OCI-LY1 (cell line): ENCODE measurements around the gene UNC13D.
A peak's percentile ranks its signal among the peaks of the same experiment; 100 is the strongest.

Experiments used
- H2AFZ ChIP-seq: fragments of 200-600 bp; sonication (generic), shearing (Covaris generic); 2 replicates; pipeline ENCODE4 v1.6.0; 2014; ENCODE audit warnings: antibody characterized with exemption, mild to moderate bottlenecking, low read length
- H3F3A ChIP-seq: fragments of 200-600 bp; sonication (generic), shearing (Covaris generic); 2 replicates; pipeline ENCODE4 v1.6.0; 2014; ENCODE audit warnings: mild to moderate bottlenecking, antibody characterized with exemption, low read length, moderate library complexity; ENCODE audit not compliant: insufficient read depth
- H3K27ac ChIP-seq: fragments of 200-600 bp; sonication (generic); 2 replicates; pipeline ENCODE4 v1.5.1; 2014; ENCODE audit warnings: low read length, mixed run types, mild to moderate bottlenecking, low read depth; ENCODE audit not compliant: poor library complexity, severe bottlenecking
- H3K27me3 ChIP-seq: fragments of 200-600 bp; sonication (generic); 2 replicates; pipeline ENCODE4 v1.6.0; 2014; ENCODE audit warnings: antibody characterized with exemption, mild to moderate bottlenecking, low read length, moderate library complexity; ENCODE audit not compliant: insufficient read depth
- H3K36me3 ChIP-seq: fragments of 200-600 bp; sonication (generic); 2 replicates; pipeline ENCODE4 v1.6.1; 2014; ENCODE audit warnings: mild to moderate bottlenecking, antibody characterized with exemption, low read length, moderate library complexity, mixed read lengths; ENCODE audit not compliant: insufficient read depth
- H3K4me1 ChIP-seq: fragments of 200-600 bp; sonication (generic); 2 replicates; pipeline ENCODE4 v1.5.1; 2014; ENCODE audit warnings: mild to moderate bottlenecking, low read length, moderate library complexity; ENCODE audit not compliant: insufficient read depth, severe bottlenecking
- H3K4me2 ChIP-seq: fragments of 200-600 bp; sonication (generic), shearing (Covaris generic); 2 replicates; pipeline ENCODE4 v1.6.1; 2014; ENCODE audit warnings: low read length
- H3K4me3 ChIP-seq: fragments of 200-600 bp; sonication (generic); 2 replicates; pipeline ENCODE4 v1.5.1; 2014; ENCODE audit warnings: low read length, low read depth, mild to moderate bottlenecking, mixed read lengths; ENCODE audit not compliant: poor library complexity, severe bottlenecking
- H3K79me2 ChIP-seq: fragments of 200-600 bp; shearing (Covaris generic); 2 replicates; pipeline ENCODE4 v1.6.1; 2016; ENCODE audit warnings: mixed run types, low read length, mixed read lengths; ENCODE audit not compliant: insufficient read depth
- H3K9ac ChIP-seq: fragments of 200-600 bp; sonication (generic), shearing (Covaris generic); 2 replicates; pipeline ENCODE4 v1.6.1; 2014; ENCODE audit warnings: mild to moderate bottlenecking, low read length, mixed read lengths
- H3K9me2 ChIP-seq: fragments of 200-600 bp; sonication (generic), shearing (Covaris generic); 2 replicates; pipeline ENCODE4 v1.6.1; 2014; ENCODE audit warnings: low read depth, mild to moderate bottlenecking, low read length, mixed read lengths
- H3K9me3 ChIP-seq: fragments of 200-600 bp; shearing (Covaris generic); 2 replicates; pipeline ENCODE4 v1.6.1; 2014; ENCODE audit warnings: low read length, mixed read lengths
- H4K20me1 ChIP-seq: fragments of 200-600 bp; sonication (generic), shearing (Covaris generic); 2 replicates; pipeline ENCODE4 v1.6.0; 2016; ENCODE audit warnings: mild to moderate bottlenecking, low read length; ENCODE audit not compliant: insufficient read depth
- CTCF ChIP-seq: fragments of 200-600 bp; sonication (generic), shearing (Covaris generic); IDR thresholded peaks from 2 replicates; pipeline ENCODE4 v1.5.1; 2017; ENCODE audit warnings: mild to moderate bottlenecking, antibody characterized with exemption, low read length, moderate library complexity, mixed read lengths
- EZH2 ChIP-seq: fragments of 200-600 bp; sonication (generic), shearing (Covaris generic); IDR thresholded peaks from 2 replicates; pipeline ENCODE4 v1.8.0; 2017; ENCODE audit warnings: borderline replicate concordance, mixed run types, mild to moderate bottlenecking, antibody characterized with exemption, low read length, moderate library complexity, mixed read lengths

Gene UNC13D

GRCh38 chr17:75791254-75791653, 53.0 kb downstream of the UNC13D start:
- H3K4me3 ChIP-seq, result no peak overlapping the region
- TF ChIP-seq EZH2 (no peak), CTCF (no peak)

GRCh38 chr17:75785016-75785890, 59.0 kb downstream of the UNC13D start:
- Histone ChIP-seq H3K4me1 (peaks cover 54% of the 10 kb centered on the region), H3K36me3 (0 out of 2 replicates have a peak, but pooled peaks cover 3% of the 10 kb centered on the region), H3K9me3 (no peaks in the 10 kb centered on the region), H4K20me1 (no peaks in the 10 kb centered on the region), H3K9ac (peak overlapping the region; percentile 98), H3K27ac (peak overlapping the region; percentile 98), H3K4me3 (peak overlapping the region; percentile 77), H3K79me2 (peaks cover 51% of the 10 kb centered on the region), H2AFZ (no peak overlapping the region), H3K27me3 (no peaks in the 10 kb centered on the region), H3K4me2 (peak overlapping the region; percentile 79), H3K9me2 (no peaks in the 10 kb centered on the region), H3F3A (peaks cover 14% of the 10 kb centered on the region)
- no peak for TF ChIP-seq EZH2
- TF ChIP-seq CTCF, result no peak

More at GRCh38 chr17:75791254-75791653, 53.0 kb downstream of the UNC13D start:
- H3K9me3 ChIP-seq, result no peaks in the 10 kb centered on the region
- no peak overlapping the region for H2AFZ ChIP-seq
- no peaks in the 10 kb centered on the region for H4K20me1 ChIP-seq
- H3K79me2 ChIP-seq, result peaks cover 93% of the 10 kb centered on the region
- no peaks in the 10 kb centered on the region for H3K9me2 ChIP-seq
- H3F3A ChIP-seq, result no peaks in the 10 kb centered on the region
- H3K4me2 ChIP-seq, result no peak overlapping the region
- peaks cover 23% of the 10 kb centered on the region for H3K4me1 ChIP-seq
- no peak overlapping the region for H3K27ac ChIP-seq
- H3K36me3 ChIP-seq, result peaks cover 53% of the 10 kb centered on the region
- H3K27me3 ChIP-seq, result no peaks in the 10 kb centered on the region
- no peak overlapping the region for H3K9ac ChIP-seq

- peaks cover 45% of the 10 kb centered on the region for H3K79me2 ChIP-seq
- H3K9ac ChIP-seq, result peak within 1 kb of the TSS; percentile 98
- peak within 1 kb of the TSS; percentile 98 for H3K27ac ChIP-seq
- H3K4me3 ChIP-seq, result peak within 1 kb of the TSS; percentile 77
- TF ChIP-seq CTCF (no peak), EZH2 (no peak)
- peaks cover 58% of the 10 kb centered on the region for H3K4me1 ChIP-seq
- H3F3A ChIP-seq, result peaks cover 14% of the 10 kb centered on the region
- no peaks in the 10 kb centered on the region for H3K9me3 ChIP-seq
- H4K20me1 ChIP-seq, result no peaks in the 10 kb centered on the region
- no peaks in the 10 kb centered on the region for H3K9me2 ChIP-seq
- H3K27me3 ChIP-seq, result no peaks in the 10 kb centered on the region
- H3K36me3 ChIP-seq, result 0 out of 2 replicates have a peak, but pooled peaks cover 3% of the 10 kb centered on the region
- no peak within 1 kb of the TSS for H2AFZ ChIP-seq
- H3K4me2 ChIP-seq, result peak within 1 kb of the TSS; percentile 79
Observed at GRCh38 chr17:75784473-75785015, 59.7 kb downstream of the UNC13D start, which contains the start of gene UNK. UNK (plus strand) TSS chr17:75784806; CDS start chr17:75784881, 75 bp downstream.
